HG03520 (cell line): ENCODE measurements around the gene NRIP3.
"Not testable (repeated sequence)": the region's sequence is repeated elsewhere in the genome, so short reads cannot be mapped to it uniquely, and the experiment has no call there.

Experiments used
- ATAC-seq: cut with Tn5 transposase; IDR thresholded peaks from one replicate; pipeline ENCODE4 v1.9.1; 2021; ENCODE audit warnings: mild to moderate bottlenecking, moderate library complexity; ENCODE audit not compliant: unreplicated experiment

NRIP3 gene

DNA sequence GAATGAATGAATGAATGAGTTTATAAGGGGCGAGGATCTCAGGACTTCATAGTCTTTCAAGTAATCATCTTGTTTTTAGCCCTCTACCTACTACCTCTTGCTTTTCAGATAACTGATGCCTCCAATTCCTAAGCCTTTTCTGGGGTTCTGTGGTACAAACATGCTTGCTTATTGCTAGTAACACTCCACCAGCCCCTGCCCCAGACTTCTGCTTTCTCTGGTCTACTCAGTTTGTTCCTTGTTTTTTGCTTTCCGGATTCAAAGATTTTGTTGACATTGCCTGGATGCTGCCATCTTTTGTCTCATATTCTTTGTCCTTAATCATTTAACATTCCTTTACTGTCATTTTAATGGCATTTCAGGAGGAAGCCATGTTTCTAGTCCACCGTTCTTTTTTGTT lies 30.7 kb downstream of the NRIP3 start:
- ATAC-seq = no peak

DNA sequence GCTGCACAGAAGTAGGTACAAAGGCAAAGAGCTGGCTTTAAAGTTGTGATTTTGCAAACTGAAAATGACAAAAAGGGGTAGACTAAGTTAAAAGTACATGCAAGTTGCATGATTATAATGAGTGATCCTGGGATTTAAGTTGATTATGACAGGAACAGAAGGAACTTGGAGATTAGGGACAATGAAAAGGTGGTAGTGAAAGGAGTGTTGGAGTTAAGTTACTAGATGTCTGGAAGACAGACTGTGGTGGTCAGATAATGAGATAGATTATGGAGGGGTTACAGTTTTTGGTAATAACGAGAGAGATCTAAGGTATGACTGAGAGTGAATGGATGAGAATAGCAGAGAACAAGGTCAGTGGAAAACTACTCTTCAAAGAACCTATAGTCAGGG lies 31.9 kb downstream of the NRIP3 start:
- ATAC-seq = no peak

DNA sequence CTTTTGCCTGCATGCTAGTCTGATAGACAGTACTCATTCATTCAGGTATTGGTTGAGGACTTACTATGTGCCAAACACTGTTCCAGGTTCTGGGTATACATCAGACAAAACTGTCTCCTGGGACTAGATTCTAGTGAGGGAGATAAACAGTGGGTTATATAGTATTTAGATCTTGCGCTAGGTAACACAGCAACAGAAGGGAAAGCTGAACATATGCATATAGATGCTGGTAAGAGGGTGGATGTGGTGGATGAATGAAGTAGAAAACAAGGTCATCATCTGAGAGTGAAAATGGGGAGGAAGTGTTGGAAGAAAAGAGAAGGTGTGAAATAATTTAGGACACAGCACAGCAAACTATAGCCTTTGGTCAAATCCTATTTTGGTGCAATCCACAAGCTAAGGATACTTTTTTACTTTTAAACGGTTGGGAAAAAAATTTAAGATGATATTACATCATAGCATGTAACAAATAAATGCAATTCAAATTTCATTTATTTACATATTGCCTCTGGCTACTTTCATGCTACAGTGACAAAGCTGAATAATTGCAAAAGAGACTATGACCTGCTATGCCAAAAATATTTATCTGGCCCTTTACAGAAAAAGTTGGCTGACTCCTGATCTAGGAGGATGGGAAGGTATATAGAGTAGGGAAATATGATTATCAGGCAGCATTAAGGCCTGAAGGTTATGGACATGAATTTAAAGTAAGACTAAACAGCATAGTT lies 32.4 kb downstream of the NRIP3 start:
- ATAC-seq = no peak

DNA sequence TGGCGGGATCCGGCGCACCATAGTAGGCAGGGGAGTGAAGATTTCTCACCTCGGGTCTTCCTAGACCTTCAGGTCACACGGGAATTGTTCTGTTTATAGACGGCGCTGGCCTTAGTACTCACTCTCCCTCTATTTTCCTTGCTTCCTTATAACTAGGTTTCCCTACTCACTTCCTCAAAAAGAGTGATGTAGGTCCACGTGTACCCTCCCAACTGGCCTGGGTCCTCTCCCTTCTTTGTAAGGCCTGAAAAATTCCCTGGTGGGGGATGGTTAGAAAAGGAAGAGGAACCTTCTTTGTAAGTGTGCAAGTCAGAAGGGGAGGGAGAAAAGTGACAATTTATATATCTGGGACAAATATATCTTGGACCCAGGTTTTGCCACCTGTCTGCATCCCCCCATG lies 36.6 kb downstream of the NRIP3 start:
- ATAC-seq = no peak

DNA sequence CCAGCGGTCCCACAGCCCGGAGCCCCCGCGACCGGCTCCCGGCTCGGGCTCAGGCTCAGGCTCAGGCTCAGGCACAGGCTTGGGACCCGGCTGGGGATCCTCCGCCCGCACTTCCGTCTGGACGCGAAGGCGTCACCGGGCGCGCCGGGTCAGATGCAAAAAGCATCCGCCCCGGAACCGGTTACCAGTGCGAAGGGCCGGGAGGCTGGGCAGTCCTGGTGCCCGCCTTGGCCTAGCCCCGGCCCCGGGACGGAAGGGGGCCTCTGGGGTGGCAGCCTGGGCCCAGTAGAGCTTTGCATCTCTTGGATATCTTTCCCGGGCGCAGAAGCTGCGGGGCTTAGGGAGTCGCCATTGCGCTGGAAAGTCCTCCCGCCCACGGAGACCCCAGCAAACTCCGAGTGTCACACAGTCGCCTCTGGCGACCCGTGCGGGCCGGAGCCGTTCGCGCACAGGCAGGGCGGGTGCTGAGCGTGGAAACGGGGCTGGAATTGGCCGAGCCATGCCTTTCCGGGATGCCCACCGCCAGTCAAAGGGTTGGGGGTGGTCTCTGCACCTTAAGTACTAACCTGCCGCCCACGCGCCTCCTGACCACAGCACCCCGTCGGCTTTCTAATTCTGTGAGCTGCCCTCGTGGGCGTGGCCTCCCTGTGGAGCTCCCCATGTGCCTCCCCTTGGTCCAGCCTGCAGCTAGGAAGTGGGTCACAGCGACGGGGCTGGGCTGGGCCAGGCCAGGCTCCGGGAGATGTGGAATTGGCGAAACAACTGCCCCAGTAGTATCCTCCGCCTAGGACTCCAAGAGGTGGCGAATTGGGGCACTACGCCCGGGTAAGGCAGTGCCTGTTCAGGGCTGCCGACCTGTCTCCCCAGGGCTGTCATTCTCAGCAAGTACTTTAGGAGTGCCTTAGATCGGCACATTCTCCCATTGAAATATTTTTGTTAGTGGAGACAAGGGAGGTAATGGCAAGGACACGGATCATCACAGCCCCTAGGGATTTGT lies 39.2 kb downstream of the NRIP3 start, which contains the start of gene TMEM9B:
TMEM9B (minus strand) TSS at position 119 of the 997 bp plus-strand sequence. CDS start 129 bp downstream, outside the sequence.
- ATAC-seq = peak; percentile 66

DNA sequence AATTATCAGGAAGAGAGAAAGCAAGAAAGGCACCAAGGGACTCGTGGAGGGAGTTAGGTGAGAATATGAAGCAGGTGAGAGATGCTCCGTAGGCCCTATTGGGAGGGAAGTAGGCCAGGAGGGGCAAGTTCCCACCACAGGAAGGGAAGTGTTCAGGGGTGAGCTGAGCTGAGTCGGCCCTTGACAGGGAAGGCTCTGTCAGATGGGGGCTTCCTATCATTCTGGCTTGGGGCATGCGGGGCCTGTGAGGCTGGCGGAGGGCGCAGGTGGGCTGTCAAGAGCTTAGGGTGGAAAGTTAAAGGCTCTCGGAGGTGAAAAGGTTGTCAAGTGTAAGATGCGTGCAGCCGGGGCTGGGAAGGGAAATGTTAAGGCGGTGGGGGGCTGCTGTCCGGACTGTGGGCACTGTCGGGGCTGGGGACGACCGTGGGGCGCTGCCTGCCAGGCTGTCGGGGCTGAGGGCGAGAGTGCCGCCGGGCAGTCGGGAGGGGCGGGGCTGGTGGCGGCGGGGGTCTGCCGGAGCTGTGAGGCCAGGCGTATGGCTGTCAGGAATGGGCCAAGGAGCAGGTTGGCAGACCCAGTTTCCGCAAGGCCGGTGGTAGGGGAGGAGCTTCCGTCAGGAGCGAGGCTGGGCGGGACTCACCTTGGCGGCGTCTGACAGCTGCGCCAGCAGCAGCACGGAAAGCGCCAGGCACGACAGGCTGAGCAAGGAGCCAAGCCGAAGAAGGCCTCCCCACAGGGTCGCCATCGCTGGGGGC lies 40.1 kb downstream of the NRIP3 start:
- peak; percentile 47 for ATAC-seq

DNA sequence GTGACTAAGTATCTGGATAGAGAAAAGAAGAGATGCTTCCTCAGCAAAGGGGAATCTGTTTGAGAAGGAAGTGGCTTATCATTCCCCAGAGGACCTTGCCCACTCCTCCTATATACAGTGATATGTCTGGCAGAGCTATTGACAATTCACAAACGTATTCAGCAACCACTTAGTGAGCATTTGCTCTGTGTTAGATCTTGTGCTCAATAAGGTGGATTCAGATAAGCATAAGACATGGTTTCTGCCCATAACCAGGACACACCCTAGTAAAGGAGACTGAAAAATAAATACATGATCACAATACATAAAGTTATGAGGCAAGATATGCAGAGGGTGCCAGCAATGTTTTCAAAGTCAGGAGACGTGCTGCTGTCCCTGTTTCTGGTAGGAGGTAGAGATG lies 41.0 kb downstream of the NRIP3 start:
- ATAC-seq = no peak

DNA sequence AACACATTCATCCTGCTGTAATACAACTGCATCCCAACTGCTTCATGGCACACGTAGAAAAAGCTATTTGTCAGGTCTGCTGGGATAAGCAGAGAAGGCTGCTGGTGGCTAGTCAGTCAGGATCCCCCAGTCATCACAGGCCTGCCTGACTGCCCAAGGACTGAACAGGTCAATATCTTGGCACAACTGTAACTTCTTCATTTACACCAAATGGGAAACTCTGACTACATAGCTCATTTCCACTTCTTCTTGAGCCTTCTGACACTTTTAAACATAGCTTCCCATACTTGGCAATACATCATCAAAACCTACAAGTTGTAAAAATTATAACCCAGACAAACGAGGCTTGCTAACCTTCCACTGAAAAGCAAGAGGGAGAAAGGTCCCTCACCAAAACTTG lies 42.4 kb downstream of the NRIP3 start:
- ATAC-seq = no peak

DNA sequence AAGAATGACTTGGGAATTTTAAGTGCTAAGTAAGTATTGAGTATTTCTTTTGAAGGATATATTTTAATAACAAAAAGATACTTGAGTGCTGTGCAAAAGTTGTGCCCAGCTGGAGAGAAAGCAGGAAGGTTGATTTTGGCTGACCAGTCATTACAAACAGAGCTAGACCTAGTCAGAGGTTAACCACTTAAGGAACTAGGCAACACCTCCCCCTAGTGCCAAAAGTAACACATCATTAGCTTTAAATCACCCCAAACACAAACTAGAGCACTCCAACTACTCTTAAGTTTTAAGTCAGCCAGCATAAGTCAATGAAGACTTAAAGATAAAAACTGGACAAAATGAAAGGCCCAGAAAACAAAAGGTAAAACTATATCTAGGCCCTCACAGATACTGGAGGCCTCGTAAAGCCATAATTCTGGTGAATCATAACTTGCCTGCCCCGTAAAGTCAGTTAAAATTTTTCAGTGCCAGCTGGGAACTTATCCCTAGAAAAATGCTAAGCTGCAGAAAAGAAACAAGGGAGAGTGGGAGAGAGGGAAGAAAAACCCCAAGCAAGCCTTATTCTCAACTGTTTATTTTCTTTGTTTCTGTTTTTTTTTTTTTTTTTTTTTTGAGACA lies 44.1 kb downstream of the NRIP3 start:
- peak; percentile 46 for ATAC-seq

DNA sequence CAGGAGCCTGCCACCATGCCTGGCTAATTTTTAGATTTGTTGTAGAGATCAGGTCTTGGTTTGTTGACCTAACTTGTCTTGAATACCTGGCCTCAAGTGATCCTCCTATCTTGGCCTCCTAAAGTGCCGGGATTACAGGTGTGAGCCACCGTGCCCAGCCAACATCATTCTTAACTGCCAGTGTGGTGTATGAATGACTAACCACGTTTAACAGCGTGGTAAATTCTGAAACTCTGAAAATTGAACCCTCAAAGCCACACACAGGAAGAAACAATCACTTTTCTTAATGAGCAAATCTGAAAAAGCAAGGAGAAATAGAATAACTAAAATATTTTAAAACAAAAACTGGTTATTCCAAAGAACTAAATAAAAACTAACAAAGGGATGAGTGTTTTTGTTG lies 46.9 kb downstream of the NRIP3 start:
- no peak for ATAC-seq

DNA sequence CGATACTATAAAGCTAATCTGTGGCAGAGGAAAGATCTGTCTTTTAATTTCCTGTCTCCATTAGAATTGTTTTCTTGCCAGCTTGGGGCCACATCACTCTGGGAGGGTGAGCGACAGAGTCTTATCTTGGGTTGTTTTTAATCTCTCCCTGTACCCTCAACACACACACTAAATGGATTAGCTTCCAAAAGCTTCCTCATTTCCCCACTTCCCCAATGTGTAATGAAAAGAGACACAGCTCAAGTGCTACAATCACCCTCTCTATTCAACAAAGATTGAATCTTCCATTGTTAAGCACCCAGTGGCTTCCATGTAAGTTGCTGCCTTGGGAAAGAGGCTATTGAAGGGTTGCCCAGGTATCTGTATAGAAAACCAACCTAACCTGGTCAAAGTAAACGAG lies 54.9 kb downstream of the NRIP3 start:
- ATAC-seq = no peak

DNA sequence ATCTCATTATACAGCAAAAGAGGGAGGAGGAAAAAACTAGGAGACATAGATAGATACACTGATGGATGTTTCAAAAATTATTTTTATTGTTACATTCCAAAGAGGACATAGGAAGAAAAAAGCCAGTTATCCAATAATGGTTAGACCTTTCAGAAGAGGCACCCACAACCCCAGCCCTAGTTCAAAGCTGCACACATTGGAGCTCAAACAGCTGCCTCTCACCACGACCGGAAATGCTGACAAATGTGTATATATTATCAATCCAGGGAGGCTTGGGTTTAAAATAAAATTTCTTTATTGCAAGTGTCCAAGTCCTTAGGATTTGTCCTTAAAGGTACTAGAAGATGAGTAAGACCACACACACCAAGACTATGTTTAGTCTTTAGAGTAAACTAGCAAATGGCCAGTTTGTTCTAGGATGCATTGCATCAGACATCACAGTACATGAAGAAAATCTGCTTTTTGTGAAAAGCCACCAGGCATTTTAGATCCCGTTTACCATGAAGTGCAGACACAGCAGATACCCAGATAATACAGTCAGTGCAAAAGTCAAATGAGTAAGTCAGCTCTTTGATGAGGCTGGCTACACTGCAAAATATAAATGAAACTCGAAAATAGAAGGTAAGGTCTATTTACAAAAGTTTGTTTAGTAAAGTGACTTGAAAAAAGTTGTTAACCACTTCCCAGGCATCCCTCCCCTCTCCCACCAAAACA lies 56.4 kb downstream of the NRIP3 start:
- no peak for ATAC-seq

DNA sequence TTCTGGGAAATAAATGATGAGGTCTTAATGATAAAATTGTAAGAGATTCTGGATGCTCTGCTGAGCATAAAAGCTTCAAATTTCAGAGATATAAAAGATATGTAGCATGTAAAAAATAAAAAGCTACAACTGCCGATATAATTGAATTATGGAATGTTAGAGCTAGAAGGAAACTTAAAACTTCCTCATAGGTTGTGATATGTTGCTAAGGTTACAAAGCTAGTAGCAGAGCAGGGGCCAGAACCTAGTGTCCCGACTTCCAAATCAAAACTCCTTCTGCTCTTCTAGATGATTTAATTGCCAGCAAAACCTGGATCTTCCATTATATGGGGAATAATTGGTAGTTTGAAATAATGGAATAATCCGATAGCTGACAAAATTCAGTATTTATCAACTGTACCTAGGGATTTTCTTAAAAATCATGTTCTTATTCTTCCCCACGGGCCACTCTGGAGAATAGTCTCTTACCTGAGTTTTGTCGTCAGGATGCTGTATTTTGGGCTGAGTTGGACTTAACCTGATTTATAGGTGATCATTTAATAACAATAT lies 61.2 kb downstream of the NRIP3 start, which contains the start of gene ASCL3:
ASCL3 (minus strand) TSS at position 499 of the 549 bp plus-strand sequence. CDS start 4,855 bp downstream, outside the sequence.
- ATAC-seq = no peak

DNA sequence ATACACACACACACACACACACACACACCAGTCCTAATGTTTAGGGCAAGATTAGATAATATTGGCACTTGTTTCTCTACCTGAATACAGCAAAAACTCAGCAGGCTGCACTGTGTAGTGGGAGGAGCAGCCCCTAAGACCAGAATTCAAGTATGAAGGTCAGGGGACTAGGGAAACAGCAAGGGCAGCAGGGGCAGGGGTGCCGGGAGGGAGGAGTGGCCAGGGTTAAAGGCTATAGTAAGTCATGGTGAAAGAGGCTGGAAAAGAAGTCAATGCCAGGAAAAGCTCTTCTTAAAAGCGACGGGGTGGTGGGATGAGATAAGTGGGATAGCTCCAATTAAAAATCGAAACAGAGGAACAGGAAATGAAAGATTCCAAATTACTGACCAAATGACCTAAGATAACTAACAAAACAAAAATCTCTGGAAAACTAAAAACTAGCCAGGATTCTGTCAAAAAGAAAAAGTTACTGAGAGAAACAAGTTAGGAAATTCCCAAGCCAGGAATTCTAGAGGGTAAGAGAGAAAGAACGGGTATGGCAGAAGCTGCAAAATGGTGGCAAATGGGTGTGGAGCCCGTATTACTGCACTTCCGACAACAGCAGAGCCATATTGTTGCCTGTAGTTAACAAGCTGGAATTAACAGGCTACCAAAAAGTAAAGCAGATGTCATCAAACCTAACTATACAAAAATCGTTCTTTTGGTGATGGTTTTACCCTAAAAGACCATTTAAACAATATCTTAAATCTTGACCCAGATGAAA lies 62.3 kb downstream of the NRIP3 start:
- ATAC-seq = no peak

DNA sequence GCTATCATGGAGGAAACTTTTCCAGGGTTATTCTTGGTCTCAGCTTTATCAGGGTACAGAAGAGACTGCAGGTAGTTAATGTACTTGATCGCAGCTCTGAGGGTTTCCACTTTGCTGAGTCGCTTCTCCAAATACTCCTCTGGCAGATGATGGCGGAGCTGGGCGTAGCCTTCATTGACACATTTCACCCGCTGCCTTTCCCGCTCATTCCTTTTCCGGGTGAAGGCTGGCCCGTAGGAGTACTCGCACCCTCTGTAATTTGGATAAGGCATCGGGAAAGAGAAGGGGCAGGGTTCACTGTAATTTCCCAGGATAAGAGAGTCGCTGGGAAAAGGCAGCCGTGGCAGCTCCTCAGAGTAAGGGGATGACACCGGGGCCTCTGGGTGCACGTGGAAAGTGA lies 66.1 kb downstream of the NRIP3 start:
- ATAC-seq = no peak

DNA sequence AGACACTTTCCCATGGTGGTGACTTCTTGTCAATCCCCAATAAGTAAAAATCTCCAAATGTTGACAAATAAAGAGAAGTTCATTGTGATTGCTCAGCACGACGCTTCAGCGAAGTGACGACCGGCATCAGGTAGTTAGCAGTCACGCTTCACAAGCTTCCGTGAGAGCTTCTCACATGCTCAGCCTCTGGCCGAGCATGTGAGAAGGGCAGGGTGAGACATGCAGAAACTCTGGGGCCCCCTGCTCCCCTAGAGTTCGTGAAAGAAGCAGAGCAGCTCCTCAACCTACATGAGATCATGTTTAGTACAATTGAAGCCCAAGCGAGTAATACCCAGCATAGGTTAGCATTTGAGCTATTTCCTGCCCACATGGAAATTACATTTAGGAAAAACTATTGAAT lies 66.6 kb downstream of the NRIP3 start:
- no peak for ATAC-seq

DNA sequence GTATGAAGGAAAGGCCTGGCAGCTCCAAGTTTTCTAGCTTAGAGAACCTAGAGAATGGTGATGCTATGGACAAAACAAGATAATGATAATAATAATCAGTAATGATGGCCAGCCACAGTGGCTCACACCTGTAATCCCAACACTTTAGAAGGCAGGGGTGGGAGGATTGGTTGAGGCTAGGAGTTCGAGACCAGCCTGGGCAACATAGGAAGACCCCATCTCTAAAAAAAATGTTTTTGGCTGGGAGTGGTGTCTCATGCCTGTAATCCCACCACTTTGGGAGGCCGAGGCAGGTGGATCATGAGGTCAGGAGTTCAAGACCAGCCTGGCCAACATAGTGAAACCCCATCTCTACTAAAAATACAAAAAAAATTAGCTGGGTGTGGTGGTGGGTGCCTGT lies 68.0 kb downstream of the NRIP3 start:
- not testable (repeated sequence) for ATAC-seq

DNA sequence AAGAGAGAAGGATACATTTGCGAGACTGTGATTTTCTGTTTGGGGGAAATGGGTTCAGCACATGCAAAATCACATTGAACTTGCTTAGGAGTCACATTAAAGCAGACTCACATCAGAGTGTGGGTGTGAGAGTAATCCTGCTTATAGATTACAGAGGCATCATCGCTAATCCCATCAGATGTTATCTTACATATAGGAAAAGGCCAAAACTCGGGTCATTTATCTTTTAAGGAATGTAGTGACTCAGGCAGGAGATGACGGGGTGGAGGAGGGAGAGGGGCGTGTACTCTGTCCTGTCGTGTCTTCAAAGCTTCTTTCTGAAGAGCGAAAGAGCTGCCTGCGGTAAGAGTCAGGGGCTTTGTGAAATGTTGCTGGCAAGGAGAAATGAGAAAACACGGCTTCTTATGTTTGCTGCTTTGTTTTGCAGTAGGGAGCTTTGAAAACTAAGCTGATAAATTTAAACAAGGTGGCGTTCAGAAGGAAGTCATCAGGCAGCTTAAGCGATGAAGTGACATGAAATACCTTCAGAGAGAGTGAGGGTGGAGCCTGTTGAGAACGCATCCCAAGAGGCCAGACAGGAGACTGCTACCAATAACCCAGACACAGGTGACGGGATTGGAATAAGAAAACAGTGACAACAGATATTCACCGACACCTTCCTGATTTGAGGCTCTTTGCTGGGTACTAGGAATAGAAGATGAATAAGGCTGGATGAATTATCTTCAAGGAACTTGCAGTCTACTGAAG lies 68.9 kb downstream of the NRIP3 start:
- ATAC-seq = no peak
